Measurements from ENCODE around the gene ABCF3. TPM values are rescaled to one million over a fixed set of nuclear protein-coding genes. Genes with fewer than 3 reads are reported as not detected.

Gene ABCF3
- total and polyA plus RNA-seq, 2 donors (not counting 3 experiments of a cell fraction or from before 2014, with no cell fraction given) = 68.8 to 73.4 TPM

- Histone ChIP-seq H3K4me1 (ENCODE audit: control insufficient read depth, extremely low read depth, insufficient read depth, low read length) (no peaks in the 10 kb centered on the region), H4K20me1 (replicated peaks; ENCODE audit: control insufficient read depth, extremely low read depth, insufficient read depth, low read length) (no peaks in the 10 kb centered on the region), H3K27me3 (ENCODE audit: control insufficient read depth in 2 of 2, insufficient read depth in 2 of 2, low read length in 2 of 2) (no peaks in the 10 kb centered on the region), H3K9ac (replicated peaks; ENCODE audit: extremely low read depth, insufficient read depth, low read length) (no peak overlapping the region), H2AFZ (ENCODE audit: low read depth, low read length) (no peak overlapping the region), H3K4me3 (replicated peaks in 1 of 3; ENCODE audit: insufficient read depth in 1 of 3, low read depth in 1 of 3, low read length in 3 of 3) (no peak overlapping the region), H3K9me3 (replicated peaks; ENCODE audit: control insufficient read depth, insufficient read depth, low read length) (no peaks in the 10 kb centered on the region), H3K4me2 (ENCODE audit: insufficient read depth, low read length) (no peak overlapping the region), H3K36me3 (ENCODE audit: control insufficient read depth in 2 of 2, extremely low read depth in 1 of 2, insufficient read depth in 2 of 2, low read length in 2 of 2) (peaks cover 0 to 7% of the 10 kb centered on the region in 2 experiments), H3K9me1 (replicated peaks; ENCODE audit: control insufficient read depth, extremely low read depth, insufficient read depth, low read length) (no peaks in the 10 kb centered on the region), H3K79me2 (ENCODE audit: control insufficient read depth, insufficient read depth, low read length) (no peaks in the 10 kb centered on the region), H3K27ac (ENCODE audit: insufficient read depth, low read depth, low read length) (no peak overlapping the region)
- ChIA-PET CTCF (interaction anchor here (1.3 to 8.1 kb wide), 3 partner anchors 11 to 341 kb away, joined by 5 to 98 read pairs (median 54); partner anchors contain the start of gene VWA5B2), POLR2A (no interaction called here)
- dilution Hi-C loops (cut with MboI; ENCODE audit: extremely low pct_ligation_motif_present, low sequenced_read_pairs) (no loop called here), intact Hi-C loops (cut with micrococcal nuclease) (no loop called here)
- FAIRE-seq = no peak
- TF ChIP-seq EZH2 (IDR thresholded peaks at IDR 0.05; ENCODE audit: borderline replicate concordance, low read depth, low read length, severe bottlenecking) = no peak
- no peak for TF ChIP-seq POLR2A (IDR thresholded peaks at IDR 0.05; ENCODE audit: low read depth, low read length)
- no peak for TF ChIP-seq GATA2 (IDR thresholded peaks at IDR 0.05; ENCODE audit: insufficient read depth, insufficient read length, low read depth, low read length)
- no peak for TF ChIP-seq CTCF (IDR thresholded peaks at IDR 0.05; ENCODE audit: extremely low read depth in 1 of 2, insufficient read depth in 1 of 2, low read depth in 1 of 2, low read length in 2 of 2)
- TF ChIP-seq POLR2AphosphoS5 (IDR thresholded peaks at IDR 0.05; ENCODE audit: insufficient read depth, low read depth, low read length) = no peak
- no peak for TF ChIP-seq JUN (IDR thresholded peaks at IDR 0.05; ENCODE audit: borderline replicate concordance, insufficient read depth, insufficient read length, low read depth)
- no peak for TF ChIP-seq FOS (IDR thresholded peaks at IDR 0.05; ENCODE audit: borderline replicate concordance, insufficient read depth, low read length)
- TF ChIP-seq MYC (IDR thresholded peaks at IDR 0.05; ENCODE audit: low read depth, low read length) = no peak
- TF ChIP-seq MAX (IDR thresholded peaks at IDR 0.05; ENCODE audit: insufficient read depth, insufficient read length) = no peak
- no TSS peak for BruUV-seq (replicated peaks)
- no peak for DNase-seq (ENCODE audit: low read depth, low spot score)
Measured at GRCh38 chr3:184238246-184238818, 52.3 kb downstream of the ABCF3 start.
